ENCODE results near the gene NPC1. TPM values are rescaled to one million over a fixed set of nuclear protein-coding genes. Genes with fewer than 3 reads are reported as not detected.

Gene NPC1
- total RNA-seq, 2 donors from 2014 or later = 29.9 to 32.3 TPM

DNA sequence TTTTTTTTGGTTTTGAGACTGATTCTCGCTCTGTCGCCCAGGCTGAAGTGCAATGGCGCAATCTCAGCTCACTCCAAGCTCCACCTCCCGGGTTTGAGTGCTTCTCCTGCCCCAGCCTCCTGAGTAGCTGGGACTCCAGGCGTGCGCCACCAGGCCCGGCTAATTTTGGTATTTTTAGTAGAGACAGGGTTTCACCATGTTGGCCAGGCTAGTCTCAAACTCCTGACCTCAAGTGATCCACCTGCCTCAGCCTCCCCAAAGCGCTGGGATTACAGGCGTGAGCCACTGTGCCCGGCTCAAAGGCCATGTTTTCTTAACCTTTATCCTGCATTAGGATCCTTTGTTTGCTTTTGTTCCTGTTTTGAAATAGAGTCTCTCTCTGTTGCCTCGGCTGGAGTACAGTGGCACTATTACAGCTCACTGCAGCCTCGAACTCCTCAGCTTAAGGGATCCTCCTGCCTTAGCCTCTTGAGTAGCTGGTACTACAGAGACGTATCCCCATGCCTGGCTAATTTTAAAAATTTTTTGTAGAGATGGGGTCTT is 41.0 kb downstream of the NPC1 start:
- Histone ChIP-seq H3K36me3 (no peaks in the 10 kb centered on the region), H3K9ac (ENCODE audit: low read depth in 2 of 2, low read length in 2 of 2) (no peak overlapping the region), H3K9me3 (no peaks in the 10 kb centered on the region), H3K4me1 (no peaks in the 10 kb centered on the region), H3K27me3 (no peaks in the 10 kb centered on the region), H3K4me3 (no peak overlapping the region), H3K27ac (no peak overlapping the region)
- no peak for DNase-seq
- TF ChIP-seq, protein P1, sequence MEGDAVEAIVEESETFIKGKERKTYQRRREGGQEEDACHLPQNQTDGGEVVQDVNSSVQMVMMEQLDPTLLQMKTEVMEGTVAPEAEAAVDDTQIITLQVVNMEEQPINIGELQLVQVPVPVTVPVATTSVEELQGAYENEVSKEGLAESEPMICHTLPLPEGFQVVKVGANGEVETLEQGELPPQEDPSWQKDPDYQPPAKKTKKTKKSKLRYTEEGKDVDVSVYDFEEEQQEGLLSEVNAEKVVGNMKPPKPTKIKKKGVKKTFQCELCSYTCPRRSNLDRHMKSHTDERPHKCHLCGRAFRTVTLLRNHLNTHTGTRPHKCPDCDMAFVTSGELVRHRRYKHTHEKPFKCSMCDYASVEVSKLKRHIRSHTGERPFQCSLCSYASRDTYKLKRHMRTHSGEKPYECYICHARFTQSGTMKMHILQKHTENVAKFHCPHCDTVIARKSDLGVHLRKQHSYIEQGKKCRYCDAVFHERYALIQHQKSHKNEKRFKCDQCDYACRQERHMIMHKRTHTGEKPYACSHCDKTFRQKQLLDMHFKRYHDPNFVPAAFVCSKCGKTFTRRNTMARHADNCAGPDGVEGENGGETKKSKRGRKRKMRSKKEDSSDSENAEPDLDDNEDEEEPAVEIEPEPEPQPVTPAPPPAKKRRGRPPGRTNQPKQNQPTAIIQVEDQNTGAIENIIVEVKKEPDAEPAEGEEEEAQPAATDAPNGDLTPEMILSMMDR (IDR thresholded peaks at IDR 0.05) = no peak
- intact Hi-C loops (cut with DNase I) = no loop called here

DNA sequence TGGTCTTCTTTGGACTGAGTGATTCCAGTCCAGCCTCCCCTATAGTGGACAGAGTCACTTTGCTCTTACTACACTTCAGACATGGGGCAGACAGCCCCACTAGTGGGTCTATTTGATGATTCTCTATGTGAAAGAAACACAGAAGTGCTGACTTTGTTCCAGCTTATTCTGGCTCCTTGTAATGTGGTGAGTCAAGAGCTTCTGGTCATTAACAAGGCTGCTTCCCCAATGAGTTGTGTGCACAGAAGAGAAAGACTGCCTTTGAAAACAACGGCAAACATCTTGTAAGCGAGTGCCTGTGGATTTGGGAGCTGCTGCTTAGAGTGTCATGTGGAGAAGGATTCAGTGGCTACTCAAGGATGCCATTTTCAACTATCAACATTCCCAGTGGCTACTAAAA is 43.8 kb downstream of the NPC1 start:
- intact Hi-C loops (cut with DNase I) = no loop called here
- H3K36me3 ChIP-seq = peaks cover 22% of the 10 kb centered on the region
- no peak overlapping the region for H3K4me3 ChIP-seq

DNA sequence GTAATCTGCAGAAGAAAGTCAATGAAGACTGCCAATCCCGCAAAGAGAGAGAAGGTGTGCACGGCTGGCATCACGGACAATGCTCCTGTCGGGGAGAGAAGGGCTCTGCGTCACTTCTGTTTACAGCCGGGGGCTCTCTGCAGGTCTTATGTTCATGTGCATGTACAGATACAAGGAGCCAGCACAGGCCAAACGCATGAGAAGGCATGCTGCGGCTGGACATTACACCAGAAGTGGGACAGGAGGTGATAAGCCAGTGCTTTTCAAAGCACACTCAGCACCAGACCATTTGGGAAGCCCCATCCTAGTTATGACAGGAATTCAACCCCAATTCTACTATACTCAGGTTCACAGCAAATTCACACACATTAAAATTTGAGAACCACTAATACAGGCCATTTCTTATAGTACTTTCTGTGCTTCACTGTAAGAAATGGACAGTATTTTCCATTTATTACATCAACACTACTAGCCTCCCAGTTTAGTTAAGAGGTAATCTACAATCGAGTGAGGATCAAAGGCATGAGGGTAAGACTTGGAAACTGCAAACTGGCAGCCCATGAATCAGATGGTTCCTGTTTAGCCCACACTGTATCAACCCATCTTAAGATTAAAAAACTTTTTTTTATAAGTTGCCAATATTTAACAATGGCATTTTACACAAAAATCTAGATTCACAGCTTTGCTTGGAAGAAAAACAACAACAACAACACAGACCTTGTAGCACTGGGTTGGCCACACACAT is 44.8 kb downstream of the NPC1 start:
- no peak overlapping the region for H3K4me3 ChIP-seq
- no peaks in the 10 kb centered on the region for H3K4me1 ChIP-seq
- H3K27me3 ChIP-seq = no peaks in the 10 kb centered on the region
- no peak overlapping the region for H3K27ac ChIP-seq
- intact Hi-C loops (cut with DNase I) = no loop called here
- TF ChIP-seq, protein P1 (IDR thresholded peaks at IDR 0.05) = no peak
- no peaks in the 10 kb centered on the region for H3K9me3 ChIP-seq
- no peak overlapping the region for H3K9ac ChIP-seq (ENCODE audit: low read depth in 2 of 2, low read length in 2 of 2)
- DNase-seq = no peak
- H3K36me3 ChIP-seq = peaks cover 26% of the 10 kb centered on the region

More for the DNA sequence above, 43.8 kb downstream of the NPC1 start:
- TF ChIP-seq, protein P1 (IDR thresholded peaks at IDR 0.05) = no peak
- DNase-seq = no peak
- Histone ChIP-seq H3K27ac (no peak overlapping the region), H3K4me1 (no peaks in the 10 kb centered on the region), H3K27me3 (no peaks in the 10 kb centered on the region), H3K9ac (ENCODE audit: low read depth in 2 of 2, low read length in 2 of 2) (no peak overlapping the region), H3K9me3 (no peaks in the 10 kb centered on the region)

DNA sequence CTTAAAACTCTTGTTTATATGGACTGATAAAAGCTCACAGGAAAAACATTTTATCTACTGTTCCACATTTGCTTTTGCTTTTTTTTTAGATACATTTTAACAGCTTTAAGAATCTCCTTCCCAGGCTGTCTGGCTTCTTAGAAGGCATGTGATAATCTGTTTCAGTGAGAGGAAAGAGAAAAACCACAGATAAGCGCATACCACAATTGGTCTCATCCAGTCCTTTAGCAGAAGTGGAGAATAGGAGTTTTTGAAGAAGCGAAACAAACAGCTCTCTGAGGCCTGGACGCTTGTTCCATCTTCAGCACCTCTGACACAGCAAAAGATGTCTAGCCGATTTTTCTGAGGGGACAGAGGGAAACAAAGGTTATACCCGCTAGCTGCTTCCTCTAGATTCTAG is 45.4 kb downstream of the NPC1 start:
- Histone ChIP-seq H3K27me3 (no peaks in the 10 kb centered on the region), H3K9me3 (no peaks in the 10 kb centered on the region), H3K36me3 (peaks cover 26% of the 10 kb centered on the region), H3K9ac (ENCODE audit: low read depth in 2 of 2, low read length in 2 of 2) (no peak overlapping the region), H3K4me3 (no peak overlapping the region), H3K27ac (peak overlapping the region; percentile 16), H3K4me1 (no peaks in the 10 kb centered on the region)
- no peak for DNase-seq
- intact Hi-C loops (cut with DNase I) = no loop called here
- TF ChIP-seq, protein P1 (IDR thresholded peaks at IDR 0.05) = no peak

DNA sequence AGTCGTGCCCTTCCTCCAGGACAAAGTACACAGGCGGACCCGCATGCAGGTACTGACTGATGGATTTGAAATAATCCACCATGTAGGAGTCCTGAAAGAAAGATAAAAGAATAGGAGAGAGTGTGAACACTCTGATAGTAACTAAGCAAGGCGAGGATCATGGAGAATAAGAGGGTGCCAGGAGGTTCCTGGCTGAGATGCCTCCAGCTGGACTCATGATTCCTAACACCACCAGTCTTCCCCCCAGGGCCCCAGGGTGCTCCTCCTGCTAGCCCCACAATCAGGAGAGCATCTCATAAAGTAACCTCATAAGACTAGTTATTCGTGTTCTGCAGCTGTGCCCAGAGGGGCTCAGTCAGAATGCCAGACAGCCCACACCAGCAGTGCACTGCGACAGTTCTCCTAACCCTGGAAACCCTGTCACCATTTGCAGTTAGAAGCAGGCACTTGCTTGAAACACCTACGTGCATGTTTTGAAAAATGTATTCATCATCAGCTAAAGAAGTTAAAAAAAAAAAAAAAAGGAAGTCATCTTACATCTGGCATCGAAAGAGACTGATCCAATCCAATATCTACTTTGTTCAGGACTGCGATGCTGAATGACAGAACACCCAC is 46.3 kb downstream of the NPC1 start:
- H3K9me3 ChIP-seq = no peaks in the 10 kb centered on the region
- H3K9ac ChIP-seq (ENCODE audit: low read depth in 2 of 2, low read length in 2 of 2) = no peak overlapping the region
- H3K36me3 ChIP-seq = peaks cover 26% of the 10 kb centered on the region
- H3K4me1 ChIP-seq = no peaks in the 10 kb centered on the region
- DNase-seq = no peak
- TF ChIP-seq, protein P1 (IDR thresholded peaks at IDR 0.05) = no peak
- intact Hi-C loops (cut with DNase I) = no loop called here
- peak overlapping the region; percentile 16 for H3K27ac ChIP-seq
- H3K4me3 ChIP-seq = no peak overlapping the region
- H3K27me3 ChIP-seq = no peaks in the 10 kb centered on the region

Measured in colonic mucosa (tissue), 4 donors.